ENCODE measurements around the gene FMN2.
"Not testable (repeated sequence)": the region's sequence is repeated elsewhere in the genome, so short reads cannot be mapped to it uniquely, and the experiment has no call there.

The FMN2 gene

GRCh38 chr1:240414237-240414636 is 322.6 kb downstream of the FMN2 start (continued):
- no peak for TF ChIP-seq TSHZ2 (CRISPR knock-in tag; IDR thresholded peaks at IDR 0.05)
- TF ChIP-seq TCF4 (CRISPR knock-in tag; IDR thresholded peaks at IDR 0.05; ENCODE audit: borderline replicate concordance) = no peak
- no peak for TF ChIP-seq ARNTL (CRISPR knock-in tag; IDR thresholded peaks at IDR 0.05; ENCODE audit: borderline replicate concordance, low read depth)
- no peak for TF ChIP-seq PPARA (CRISPR knock-in tag; IDR thresholded peaks at IDR 0.05; ENCODE audit: borderline replicate concordance)
- no peak for TF ChIP-seq SNAI2 (CRISPR knock-in tag; IDR thresholded peaks at IDR 0.05)
- no peak for TF ChIP-seq ISL1 (CRISPR knock-in tag; IDR thresholded peaks at IDR 0.05)

DNA sequence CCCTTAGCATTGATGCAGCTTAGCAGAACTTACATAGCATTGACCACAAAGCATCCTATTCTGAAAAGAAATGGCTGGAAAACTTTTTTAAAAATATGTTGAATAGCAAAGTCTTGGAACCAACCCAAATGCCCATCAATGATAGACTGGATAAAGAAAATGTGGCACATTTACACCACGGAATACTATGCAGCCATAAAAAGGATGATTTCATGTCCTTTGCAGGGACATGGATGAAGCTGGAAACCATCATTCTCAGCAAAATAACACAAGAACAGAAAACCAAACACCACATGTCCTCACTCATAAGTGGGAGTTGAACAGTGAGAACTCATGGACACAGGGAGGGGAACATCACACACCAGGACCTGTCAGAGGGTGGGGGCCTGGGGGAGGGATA is 323.3 kb downstream of the FMN2 start:
- not testable (repeated sequence) for ATAC-seq

DNA sequence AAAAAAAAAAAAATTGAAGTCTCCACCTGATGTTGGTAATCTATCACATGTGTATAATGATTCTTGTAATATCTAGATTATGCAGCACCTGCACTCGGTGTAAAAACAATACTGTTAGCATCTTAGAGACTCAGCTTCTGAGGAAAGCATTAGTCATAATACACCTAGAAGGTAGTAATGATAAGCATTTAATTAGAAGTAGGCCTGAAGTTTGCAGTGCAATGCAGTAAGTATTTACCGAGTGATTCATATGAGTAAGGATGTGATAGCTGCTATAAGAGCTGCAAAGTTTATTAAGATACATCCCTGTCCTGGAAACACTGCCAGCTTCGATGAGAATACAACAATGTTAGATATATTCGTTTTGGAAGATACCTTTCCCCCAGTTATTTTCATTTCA is 323.8 kb downstream of the FMN2 start:
- TF ChIP-seq TOX (CRISPR knock-in tag; IDR thresholded peaks at IDR 0.05; ENCODE audit: borderline replicate concordance) (0 out of 2 replicates have a peak, but pooled peaks have one; percentile 20), PATZ1 (CRISPR knock-in tag; IDR thresholded peaks at IDR 0.05; ENCODE audit: borderline replicate concordance) (no peak)
- 0 out of 3 replicates have a peak, but pooled peaks have one; percentile 15 for ATAC-seq

DNA sequence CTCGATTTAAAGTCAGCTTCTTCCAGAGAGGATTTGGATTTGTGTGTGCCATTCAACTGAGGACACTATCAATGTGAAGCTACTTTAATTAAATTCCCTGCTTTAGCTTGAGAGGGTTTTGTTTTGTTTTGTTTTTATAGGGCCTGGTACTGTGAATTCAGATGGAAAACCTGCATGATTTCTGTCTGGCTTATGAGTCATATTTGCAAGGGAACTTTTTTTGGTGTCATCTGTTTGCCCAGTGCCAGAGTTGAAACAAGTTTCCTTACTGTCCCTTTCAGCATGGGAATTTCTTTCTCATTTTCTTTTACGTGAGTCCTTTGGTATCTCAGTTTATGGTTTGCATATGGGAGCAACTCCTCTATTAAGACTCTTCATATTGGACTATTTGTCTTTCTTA is 325.6 kb downstream of the FMN2 start:
- TF ChIP-seq ISL1 (CRISPR knock-in tag; IDR thresholded peaks at IDR 0.05) (no peak), PATZ1 (CRISPR knock-in tag; IDR thresholded peaks at IDR 0.05; ENCODE audit: borderline replicate concordance) (no peak), CSDC2 (CRISPR knock-in tag; IDR thresholded peaks at IDR 0.05) (no peak), ESRRG (CRISPR knock-in tag; IDR thresholded peaks at IDR 0.05) (no peak), SNAI2 (CRISPR knock-in tag; IDR thresholded peaks at IDR 0.05) (no peak), ZFP30 (CRISPR knock-in tag; IDR thresholded peaks at IDR 0.05) (no peak), OSR1 (CRISPR knock-in tag; IDR thresholded peaks at IDR 0.05) (no peak)
- ATAC-seq = peak; percentile 53

- ATAC-seq = no peak
- TF ChIP-seq GLIS3 (CRISPR knock-in tag; IDR thresholded peaks at IDR 0.05) (no peak), ZNF565 (CRISPR knock-in tag; conservative IDR thresholded peaks at IDR 0.05; ENCODE audit: low read depth) (no peak)
Measured at GRCh38 chr1:240420766-240421165, 329.1 kb downstream of the FMN2 start.

DNA sequence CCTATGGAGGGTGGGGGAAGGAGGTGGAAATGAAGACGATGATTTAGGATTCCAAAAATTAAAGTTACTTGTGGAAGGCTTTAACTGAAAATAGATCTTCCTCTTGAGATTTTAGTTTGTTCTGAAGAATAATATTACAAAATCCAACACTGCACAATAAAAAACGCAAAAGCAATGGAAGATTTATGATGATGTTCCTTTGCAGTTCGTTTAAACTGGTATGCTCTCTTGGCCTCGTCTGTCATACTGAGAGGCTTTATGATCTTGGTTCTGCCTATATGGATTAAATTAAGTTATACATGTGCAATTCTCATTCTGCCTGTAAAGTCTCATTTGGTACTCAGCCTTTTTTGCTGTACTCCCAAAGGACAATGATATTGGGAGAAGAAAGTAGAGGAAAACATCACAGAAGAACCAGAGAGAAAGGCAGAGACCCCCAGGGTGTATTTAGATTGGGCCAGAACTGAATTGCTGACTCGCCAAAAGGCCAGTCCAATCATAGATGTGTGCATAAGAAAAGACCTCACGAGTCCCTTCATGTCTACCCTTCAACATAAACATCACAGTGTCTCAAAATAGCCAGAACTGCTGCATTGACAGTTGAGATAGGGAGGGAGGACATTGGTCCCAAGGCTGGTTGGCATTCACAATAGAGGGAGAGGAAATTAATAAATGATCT is 331.7 kb downstream of the FMN2 start:
- ATAC-seq = no peak
- TF ChIP-seq ISL1 (CRISPR knock-in tag; IDR thresholded peaks at IDR 0.05) (no peak), RARB (CRISPR knock-in tag; IDR thresholded peaks at IDR 0.05) (no peak), CSRNP3 (CRISPR knock-in tag; IDR thresholded peaks at IDR 0.05) (no peak), OSR1 (CRISPR knock-in tag; IDR thresholded peaks at IDR 0.05) (no peak), CSDC2 (CRISPR knock-in tag; IDR thresholded peaks at IDR 0.05) (no peak), SNAI2 (CRISPR knock-in tag; IDR thresholded peaks at IDR 0.05) (no peak), TSHZ2 (CRISPR knock-in tag; IDR thresholded peaks at IDR 0.05) (no peak), ZNF70 (CRISPR knock-in tag; IDR thresholded peaks at IDR 0.05) (no peak), TOX (CRISPR knock-in tag; IDR thresholded peaks at IDR 0.05; ENCODE audit: borderline replicate concordance) (no peak), ZNF565 (CRISPR knock-in tag; conservative IDR thresholded peaks at IDR 0.05; ENCODE audit: low read depth) (no peak)
- TF ChIP-seq, protein P1, sequence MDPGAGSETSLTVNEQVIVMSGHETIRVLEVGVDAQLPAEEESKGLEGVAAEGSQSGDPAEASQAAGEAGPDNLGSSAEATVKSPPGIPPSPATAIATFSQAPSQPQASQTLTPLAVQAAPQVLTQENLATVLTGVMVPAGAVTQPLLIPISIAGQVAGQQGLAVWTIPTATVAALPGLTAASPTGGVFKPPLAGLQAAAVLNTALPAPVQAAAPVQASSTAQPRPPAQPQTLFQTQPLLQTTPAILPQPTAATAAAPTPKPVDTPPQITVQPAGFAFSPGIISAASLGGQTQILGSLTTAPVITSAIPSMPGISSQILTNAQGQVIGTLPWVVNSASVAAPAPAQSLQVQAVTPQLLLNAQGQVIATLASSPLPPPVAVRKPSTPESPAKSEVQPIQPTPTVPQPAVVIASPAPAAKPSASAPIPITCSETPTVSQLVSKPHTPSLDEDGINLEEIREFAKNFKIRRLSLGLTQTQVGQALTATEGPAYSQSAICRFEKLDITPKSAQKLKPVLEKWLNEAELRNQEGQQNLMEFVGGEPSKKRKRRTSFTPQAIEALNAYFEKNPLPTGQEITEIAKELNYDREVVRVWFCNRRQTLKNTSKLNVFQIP (CRISPR knock-in tag; IDR thresholded peaks at IDR 0.05; ENCODE audit: borderline replicate concordance, low read depth) = no peak
